OCI-M1 (cell line): ENCODE measurements around the gene FGFR2.
A peak's percentile ranks its signal among the peaks of the same experiment; 100 is the strongest.
"Not testable (repeated sequence)": the region's sequence is repeated elsewhere in the genome, so short reads cannot be mapped to it uniquely, and the experiment has no call there.

Source experiments
- DNase-seq: peaks from one replicate; lab custom pipeline; 2025; lab: John Stamatoyannopoulos, UW

FGFR2 gene

DNA sequence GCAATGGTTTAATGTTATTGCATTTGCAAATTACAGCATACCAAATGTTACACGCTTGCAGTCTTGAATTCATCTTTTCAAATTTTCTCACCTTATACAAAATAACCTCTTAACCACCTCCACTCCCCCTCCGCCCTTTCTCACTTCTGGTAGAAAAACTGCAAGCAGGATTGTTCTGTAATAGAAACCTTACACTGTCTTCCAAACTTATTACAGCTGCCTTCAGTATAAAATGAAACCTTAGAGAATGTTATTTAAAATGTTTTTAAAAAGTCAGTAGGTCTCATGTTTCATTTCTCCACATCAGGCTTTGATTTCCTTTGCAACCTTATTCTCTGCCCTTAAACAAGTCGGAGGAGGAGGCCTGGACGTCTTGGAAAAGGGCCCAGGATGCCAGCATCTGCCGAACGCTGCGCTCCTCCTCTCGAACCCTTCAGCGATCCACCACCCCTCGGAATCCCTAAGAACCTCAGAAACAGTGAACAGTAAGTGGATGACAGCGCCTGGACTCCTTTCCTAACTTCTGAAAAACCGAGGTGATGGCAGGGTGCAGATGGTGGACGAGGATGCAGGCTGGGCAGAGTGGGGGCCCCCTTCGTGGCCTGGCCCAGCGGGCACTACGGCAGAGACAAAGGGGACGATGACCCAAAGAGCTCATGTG lies 74.0 kb downstream of the FGFR2 start:
- DNase-seq = no peak

DNA sequence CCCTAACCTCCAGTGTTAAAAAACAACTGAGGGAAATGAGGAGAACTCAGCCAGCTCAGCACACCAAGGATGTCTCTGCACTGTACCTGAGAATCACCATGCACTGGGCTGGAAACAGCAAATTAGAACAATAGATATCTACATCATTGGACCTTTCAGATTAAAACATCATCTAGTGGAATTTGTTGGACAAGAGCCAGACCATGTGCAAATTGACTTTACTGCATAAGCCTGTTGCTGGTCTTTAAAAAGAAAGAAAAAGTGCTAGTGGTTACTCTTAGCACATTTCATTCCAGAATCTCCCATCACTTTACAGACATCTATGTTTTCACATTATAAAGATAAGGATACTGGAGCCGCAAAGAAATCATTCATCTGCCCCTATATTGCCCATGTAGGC lies 75.4 kb downstream of the FGFR2 start:
- no peak for DNase-seq

DNA sequence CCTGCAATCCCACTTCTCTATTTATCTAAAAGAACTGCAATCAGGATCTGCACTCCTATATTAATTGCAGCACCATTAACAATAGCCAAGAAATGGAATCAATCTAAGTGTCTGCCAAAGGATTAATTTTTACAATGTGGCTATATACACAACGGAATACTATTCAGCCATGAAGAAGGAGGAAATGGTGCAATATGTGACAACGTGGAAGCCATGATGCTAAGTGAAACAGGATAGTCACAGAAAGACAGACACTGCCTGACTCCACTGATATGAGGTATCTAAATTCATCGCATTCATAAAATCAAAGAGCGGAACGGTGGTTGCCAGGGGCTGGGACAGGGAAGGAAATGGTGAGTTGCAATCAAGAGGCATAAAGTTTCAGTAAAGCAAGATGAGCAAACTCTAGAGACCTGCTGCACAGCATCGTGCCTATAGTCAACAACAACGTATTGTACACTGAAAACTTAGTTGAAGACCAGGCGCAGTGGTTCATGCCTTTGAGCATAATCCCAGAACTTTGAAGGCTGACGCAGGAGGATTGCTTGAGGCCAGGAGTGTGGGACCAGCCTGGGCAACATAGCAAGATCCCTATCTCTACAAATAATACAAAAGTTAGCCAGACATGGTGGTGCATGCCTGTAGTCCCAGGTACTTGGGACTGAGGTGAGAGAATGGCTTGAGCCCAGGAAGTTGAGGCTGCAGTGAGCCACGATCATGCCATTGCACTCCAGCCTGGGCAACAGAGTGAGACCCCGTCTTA lies 76.3 kb downstream of the FGFR2 start:
- DNase-seq = no peak

DNA sequence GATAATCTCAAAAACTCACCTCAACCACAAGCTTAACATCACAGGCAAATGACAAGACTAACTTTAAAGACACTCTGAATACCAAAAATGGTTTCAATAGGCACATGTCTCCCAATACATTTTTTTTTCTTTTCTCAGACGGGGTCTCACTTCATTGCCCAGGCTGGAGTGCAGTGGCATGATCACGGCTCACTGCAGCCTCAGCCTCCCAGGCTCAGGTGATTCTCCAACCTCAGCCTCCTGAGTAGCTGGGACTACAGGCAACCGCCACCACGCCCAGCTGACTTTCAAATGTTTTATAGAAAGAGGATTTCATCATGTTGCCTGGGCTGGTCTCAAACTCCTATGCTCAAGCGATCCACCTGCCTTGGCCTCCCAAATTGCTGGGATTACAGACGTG lies 77.7 kb downstream of the FGFR2 start:
- not testable (repeated sequence) for DNase-seq

DNA sequence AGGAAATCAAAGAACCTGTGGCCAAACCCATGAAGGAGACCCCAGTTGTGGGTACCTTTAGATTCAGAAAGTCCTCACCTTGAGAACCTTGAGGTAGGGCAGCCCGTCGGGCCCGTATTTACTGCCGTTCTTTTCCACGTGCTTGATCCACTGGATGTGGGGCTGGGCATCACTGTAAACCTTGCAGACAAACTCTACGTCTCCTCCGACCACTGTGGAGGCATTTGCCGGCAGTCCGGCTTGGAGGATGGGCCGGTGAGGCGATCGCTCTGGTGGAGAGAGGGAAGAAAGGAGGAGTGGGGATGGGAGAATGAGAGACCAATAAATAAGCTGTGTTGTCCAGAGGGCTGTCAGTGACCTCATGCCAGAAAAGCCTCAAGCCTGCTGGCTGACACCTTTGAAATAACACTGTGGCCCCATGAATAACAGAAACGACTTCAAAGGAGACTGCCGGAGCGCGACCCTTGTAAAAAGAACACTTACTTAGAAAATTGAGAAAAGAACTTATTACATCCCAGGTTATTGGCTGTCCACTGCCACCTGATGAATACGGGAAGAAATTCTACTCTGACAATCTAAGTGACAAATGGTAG lies 78.2 kb downstream of the FGFR2 start:
- no peak for DNase-seq

DNA sequence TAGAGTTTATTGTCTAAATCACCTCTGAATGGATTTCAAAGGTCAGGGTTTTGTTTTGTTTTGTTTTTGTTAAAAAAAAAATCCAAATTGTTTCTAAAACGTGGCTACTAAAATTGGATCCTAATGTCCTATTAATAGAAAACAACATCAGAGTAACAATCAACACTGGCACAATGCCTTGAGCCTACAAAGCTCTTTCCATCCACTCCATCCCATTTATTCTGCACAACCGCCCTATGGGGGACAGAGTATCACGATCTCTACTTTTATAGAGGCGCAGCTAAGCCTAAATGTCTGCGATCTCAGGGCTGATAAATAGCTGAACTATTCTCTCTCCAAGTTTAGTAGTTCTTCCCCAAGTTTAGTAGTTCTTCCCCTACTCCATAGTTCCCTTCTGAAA lies 78.8 kb downstream of the FGFR2 start:
- no peak for DNase-seq

DNA sequence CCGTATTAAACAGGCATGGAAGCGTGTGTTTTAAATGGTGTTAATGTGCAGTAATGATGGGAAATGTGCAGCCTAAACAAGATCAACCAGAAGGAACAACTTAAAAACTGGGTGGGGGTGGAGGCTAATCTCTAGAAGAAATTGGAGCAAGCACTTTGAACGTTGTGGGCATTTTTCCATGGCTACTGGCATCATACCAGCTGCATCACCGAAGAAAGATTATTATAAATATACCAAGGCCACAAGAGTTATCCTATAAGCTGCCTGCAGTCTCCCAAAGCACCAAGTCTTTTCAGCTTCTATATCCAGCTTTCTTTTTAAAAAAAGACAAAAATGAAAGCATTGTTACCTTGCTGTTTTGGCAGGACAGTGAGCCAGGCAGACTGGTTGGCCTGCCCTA lies 79.9 kb downstream of the FGFR2 start:
- no peak for DNase-seq

DNA sequence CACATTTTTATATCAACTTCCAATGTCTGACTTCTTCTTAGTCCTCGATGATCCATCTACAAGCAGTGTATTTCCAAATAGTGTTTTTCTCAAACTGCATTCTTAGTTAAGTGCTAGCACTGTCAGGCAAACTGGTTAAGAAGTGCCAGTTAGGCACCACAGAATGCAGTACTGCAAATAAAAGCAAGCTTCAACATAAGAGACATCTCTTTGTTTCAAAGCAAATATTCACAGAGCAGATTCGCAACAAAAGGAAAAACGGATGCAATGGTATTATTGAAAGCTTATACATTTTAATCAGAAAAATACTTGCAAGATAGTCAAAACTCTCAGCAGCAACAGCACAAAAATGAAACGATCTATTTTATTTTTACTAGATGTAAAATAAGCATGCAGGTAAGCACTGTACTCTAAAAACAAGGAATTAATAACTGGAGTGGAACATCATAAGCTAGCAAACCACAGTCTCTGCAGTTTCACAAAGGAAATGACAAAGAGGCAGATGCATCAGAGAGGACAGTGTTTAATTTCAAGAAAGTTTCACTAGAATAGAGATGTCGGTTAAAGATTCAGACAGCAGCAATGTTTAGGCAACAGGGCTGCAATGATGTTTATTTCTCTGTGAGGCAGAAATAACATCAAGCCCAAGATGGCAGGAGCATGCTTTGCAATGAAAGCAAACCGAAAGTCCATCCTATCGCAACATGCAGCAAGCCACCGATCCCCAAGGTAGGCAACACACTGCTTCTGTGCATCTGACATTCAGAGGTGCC lies 82.0 kb downstream of the FGFR2 start:
- DNase-seq = no peak

DNA sequence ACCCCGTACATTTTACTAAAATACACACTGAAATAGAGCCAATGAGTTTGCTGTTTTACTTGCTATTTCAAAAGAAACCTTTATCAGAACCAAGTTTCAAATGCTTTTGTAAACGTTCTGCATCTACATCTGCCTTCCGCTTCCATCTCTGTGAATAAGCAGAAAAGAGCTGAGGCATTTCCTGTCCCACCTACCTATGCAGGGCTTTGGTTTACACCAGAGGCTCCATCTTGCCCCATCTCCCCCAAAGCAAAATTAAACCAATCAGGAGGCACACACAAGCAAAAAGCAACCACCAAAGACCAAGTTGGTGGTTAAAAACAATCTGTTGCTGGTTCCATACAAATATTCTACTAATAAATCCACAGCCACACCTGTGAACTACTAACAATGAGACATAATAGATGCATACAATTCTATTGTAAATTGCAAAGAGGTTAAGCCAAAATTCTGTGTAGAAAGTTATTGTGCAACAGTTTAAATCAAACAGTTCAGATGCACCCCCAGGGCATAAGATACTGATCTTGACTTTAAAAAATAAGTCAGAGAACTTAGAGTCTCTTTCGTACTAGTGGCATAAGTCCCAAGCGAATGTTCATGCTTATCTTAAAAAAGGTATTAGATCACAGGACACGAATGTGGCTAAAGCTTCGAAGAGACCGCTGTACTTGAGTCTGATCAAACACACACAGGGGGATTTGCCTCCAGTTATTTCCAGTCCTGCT lies 83.9 kb downstream of the FGFR2 start:
- DNase-seq = no peak

DNA sequence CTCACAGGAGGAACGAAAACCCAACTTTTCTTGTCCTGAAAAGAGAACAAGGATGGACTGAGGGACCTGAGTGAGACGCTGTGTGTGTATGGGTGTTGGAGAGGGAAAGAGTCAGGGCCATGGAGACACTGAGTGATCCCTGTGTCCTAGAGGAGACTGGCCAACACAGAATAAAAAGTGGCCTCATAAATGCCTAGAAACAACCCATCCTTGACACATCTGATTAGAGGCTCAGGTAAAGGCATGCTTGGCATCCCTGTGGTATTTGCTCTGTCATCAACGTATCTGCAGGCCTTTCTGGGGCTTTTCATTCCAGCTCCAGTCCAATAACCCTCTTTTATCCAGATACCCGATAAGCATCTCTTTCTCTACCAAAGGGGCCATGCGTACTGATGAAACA lies 86.3 kb downstream of the FGFR2 start:
- DNase-seq = no peak

DNA sequence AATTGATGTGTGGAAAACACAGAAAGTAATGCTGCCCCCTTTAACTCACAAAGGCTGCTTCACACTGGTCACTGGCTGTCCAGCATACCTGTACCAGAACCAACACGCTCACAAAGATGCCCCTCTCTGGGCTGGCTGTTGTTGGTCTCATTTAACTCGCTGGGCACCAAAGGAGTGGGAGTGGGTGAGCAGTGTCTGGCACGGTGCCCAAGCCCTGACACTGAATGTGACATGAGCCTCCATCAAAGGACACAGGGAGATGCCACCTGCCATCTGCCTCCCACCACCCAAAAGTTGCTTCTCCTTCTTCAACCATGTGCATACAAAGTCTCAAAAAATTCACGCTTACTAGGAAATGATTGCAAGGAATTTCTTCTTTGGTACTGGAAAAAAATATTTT lies 86.8 kb downstream of the FGFR2 start:
- no peak for DNase-seq

DNA sequence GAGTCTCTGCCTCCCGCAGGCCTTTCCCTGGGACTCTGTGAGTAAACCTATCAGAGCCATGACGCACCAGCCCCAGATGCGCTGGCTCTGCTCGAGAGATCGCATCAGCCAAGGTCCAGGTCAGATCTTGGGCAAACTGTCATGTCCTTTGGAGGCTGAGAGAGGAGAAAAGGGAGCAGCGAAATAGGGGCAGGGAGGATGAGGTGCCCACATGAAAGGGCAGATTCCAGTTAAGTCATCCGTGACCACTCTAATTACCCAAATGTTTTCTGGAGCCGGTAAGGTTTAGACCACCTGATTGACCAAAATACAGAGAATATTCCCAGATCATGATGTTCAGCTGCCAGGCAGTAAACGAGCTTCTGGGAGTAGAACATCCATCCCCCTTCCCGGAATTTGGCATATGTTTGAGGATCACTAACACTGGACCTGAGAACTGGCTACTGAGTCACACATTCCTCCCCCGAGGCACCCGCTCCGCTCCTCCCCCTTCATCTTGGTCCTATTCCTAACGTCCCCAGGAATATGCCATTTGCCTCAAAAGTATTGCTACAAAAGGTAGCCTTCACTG lies 88.0 kb downstream of the FGFR2 start:
- no peak for DNase-seq

DNA sequence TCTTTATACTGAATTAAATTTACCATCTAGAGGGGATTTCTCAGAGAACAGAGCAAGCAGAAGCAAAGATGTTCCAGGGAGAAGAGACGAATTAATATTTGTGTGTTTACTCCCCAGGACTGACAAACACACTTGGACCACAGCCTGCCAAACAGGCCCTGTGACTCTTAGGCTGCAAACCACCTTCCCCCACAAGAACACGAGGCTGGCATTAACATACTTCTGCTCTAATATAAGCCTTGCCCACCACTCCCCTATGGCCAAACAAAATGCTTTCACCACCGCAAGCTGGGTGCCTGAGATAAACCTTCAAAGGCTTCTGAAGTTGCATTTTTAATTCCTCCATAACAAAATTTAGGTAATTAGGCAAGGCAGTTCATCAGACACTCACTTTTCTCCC lies 88.4 kb downstream of the FGFR2 start:
- DNase-seq = peak; percentile 15

DNA sequence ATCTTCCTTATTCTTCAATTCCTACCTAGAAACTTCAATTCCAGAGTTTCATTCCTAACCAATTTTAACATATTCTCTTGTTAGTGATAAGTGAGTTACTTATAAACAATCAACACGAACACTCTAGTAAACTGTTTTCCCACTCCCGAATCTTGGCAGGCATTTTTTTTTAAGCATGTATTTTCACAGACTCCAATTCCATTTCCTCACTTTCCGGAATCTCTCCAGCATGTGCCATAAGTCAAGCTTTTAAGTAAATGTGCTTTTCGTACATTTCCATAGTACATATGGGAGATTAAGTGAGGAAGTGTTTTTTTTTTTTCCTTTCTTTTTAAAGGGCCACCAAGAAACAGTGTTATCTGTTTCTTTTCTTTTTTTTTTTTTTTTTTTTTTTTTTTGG lies 89.1 kb downstream of the FGFR2 start:
- DNase-seq = no peak

DNA sequence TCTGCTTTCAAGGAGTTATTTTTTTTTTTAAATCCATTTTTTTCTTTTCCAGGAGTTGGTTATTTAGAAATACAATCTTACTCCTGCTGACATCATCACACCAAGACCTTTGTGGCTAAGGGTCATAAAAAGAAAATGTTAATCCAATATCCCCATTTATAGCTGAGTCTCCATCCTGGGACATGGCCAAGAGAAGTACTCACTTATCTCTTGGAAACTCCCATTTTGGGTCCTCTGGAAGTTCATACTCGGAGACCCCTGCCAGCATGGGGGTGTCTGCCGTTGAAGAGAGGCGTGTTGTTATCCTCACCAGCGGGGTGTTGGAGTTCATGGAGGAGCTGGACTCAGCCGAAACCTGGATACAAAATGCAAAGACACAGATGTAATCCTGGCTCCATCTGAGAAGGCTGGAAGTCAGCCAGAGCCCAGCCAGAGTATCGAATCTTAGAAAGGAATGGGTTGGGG lies 94.6 kb downstream of the FGFR2 start:
- DNase-seq = no peak

DNA sequence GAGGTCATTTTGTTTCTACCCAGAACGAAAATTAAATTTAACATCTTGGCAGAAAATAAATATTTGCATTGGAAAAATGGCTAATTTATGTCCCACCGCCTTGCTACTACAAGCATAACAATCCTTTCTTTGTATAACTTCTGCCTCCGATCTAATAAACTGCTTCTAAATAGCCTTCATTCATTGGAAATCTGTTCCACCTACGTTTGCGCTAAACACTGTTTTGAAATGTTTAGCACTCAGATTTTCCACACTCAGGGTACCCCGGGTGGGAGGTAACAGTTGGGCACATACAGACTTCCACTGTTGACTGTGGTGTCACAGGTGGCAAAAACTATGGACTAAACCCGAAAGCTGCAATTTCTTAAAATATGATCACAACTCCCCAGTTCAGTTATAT lies 96.4 kb downstream of the FGFR2 start:
- no peak for DNase-seq

DNA sequence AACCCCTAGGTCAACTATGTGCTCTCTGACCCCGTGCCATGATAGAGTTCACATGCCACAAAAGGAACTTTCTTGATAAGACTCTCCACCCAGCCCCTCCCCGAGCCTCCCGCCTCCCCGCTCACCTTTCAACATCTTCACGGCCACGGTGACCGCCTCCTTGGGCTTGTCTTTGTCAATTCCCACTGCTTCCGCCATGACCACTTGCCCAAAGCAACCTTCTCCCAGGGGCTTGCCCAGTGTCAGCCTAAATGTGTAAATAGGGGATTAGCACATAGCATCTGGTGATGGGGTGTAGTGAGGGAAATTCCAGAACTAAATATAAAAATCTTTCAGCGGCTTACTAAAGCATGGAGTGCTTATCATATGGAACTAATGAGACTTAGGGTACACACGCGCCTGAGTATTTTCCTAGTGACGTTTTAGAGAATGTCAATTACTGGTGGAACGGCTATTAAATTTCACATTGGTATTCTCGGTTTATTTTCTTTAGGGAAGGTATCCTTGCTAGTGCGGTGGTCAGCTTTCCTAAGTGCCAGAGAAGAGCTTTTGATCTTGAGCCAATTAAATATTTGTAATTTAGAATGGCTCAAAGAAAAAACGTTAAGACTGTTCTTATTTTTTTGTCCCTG lies 97.4 kb downstream of the FGFR2 start:
- no peak for DNase-seq

DNA sequence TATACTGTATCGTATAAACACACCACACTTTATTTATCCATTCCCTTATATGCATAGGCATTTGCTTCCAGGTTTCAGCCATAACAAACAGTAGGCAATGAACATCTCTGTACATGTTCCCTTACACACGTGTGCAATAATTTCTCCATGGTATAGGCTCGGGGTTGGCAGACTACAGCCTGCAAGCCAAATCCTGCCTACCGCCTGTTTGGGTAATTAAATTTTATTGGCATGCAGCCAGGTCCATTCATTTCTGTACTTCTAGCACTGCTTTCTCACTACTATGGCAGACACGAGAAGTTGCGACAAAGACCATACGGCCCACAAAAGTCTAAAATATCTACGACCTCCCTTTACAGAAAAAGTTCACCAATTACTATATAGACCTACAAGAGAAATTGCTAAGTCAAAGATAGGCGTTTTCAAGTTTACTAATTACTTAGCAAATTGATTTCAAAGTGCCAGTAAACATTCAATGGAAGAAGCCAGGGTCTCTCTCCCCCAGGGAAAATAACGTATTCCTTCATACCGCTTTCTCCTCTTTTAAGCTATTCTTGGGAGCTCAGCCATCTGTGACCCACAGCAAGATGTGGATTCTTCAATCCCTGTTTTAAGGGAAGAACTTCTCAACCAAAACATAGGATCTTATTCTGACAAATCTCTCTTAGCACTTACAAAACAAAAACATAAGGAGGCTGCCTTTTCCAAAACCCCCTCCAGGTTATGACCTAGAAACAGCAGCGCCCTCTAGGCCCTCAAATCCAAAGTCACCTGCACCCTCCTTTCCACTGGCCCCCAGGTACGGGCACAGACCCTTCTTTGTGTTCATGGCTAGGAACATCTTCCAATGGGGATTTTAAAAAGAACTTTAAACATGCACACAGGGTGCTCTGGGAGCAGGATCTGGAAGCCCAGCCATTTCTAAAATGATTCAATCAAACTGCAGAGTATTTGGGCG lies 100.5 kb downstream of the FGFR2 start:
- DNase-seq = no peak

DNA sequence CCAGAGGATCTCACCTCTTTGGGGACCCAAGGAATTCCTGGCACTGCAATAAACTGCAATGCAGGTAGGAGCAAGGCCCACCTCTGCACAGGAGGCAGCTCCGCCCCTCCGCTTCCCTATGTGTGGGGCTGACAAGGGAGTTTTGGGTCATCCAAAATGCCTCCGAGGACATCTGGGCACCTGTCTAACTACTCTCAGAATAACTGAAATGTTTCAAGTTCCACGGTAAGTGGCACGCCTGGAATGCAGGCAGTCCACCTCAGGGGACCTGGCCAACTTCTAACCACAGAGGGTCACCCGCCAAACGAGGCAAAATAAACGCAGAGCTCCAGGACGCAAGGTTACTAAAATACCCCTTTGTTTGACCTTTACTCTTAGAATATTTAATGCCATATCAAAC lies 102.5 kb downstream of the FGFR2 start:
- no peak for DNase-seq

DNA sequence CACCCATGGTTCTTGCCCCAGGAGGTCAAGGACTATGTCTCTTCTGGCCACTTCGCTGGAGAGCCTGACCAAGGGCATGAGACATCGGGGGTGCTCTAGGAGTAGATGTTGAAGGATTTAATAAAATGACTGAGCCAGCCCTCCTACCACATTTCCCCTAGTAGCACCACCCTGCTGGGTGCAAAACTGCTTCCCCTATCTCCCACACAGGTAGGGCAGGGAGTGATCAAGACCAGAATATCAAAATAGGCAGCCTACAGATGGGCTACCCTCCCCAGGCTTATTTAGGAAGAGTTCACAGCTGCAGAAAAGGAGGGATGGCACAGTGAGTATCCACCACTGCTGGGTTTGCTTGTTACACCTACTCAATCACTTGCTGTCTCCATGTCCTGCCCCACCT lies 103.9 kb downstream of the FGFR2 start:
- DNase-seq = no peak
